Activated CD8-positive, alpha-beta memory T cell treated with anti-CD3 and anti-CD28 coated beads, Interleukin-2, amount 50 U/mL, for 4 hours (primary cell): ENCODE results near the gene GPHA2.

Experiments
- DNase-seq: peaks from one replicate; pipeline ENCODE4 v3.0.0-alpha.2; 2020

GPHA2 gene

GRCh38 chr11:64929625-64930024 lies 6.1 kb downstream of the GPHA2 start:
- no peak for DNase-seq

DNA sequence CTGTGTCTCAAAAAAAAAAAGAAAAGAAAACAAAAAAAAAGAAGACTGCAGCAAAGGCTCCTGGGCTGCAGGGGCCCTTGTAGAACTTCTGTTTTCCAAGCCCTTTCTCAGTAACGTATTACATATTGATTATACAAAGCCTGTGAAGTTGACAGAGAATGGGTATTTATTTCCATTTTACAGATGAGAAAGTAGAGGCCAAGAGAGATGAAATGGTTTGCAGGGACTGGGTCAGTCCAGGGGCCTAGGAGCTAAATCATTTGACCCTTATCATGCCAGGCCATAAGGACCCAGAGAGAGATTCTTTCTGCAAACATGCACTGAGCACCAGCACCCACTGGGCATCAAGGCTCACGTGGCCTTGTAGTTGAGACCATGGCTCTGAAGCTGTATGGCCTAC lies 6.7 kb downstream of the GPHA2 start:
- no peak for DNase-seq

DNA sequence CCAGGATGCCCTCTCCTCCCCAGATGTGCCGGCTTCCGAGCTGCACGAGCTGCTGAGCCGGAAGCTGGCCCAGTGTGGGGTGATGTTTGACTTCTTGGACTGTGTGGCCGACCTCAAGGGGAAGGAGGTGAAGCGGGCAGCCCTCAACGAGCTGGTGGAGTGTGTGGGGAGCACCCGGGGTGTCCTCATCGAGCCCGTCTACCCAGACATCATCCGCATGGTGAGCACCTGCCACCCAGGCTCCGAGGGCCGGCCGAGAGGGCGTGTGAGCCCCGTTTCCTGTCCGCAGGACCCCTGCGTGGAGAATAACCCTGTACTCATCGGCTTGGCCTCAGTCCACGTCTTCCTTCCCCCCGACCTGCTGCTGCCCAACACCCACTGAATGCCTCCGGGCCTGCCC lies 9.0 kb downstream of the GPHA2 start:
- no peak for DNase-seq

DNA sequence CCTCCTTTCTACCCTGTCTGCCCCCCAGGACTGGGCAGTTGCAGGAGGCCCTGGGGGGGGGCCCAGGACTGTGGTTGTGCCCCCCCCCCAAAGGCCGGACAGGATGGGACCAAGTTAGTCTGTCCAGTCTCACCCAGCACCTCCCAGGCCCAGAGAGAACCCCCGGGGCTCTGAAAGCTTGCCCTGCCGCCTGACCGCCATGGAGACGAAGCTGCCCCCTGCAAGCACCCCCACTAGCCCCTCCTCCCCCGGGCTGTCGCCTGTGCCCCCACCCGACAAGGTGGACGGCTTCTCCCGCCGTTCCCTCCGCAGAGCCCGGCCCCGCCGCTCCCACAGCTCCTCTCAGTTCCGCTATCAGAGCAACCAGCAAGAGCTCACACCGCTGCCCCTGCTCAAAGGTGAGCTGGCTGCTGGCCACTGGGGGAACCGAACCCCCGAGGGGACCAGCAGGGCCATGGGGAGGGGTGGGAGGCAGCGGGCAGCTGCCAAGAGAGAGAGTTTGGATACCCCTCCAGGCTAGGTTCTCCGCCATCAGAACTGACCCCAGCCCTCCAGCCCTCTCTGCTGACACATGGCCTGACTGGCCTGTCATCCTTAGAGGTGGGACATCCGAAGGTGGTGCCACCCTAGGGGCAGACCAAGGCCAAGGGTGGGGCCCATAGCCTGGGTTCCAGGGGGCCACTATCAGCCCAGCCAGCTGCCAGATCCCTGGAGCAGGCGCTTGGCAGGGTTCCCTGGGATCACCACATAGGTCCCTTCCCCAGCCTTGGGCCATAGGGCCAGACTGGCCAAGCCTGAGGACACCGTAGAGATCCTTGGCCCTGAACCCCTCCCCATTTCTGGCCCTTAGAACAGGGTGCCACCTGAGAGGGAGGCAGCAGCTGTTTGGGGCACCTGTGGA lies 9.9 kb downstream of the GPHA2 start:
- DNase-seq, result no peak

GRCh38 chr11:64924910-64925284 lies 10.8 kb downstream of the GPHA2 start:
- no peak for DNase-seq

DNA sequence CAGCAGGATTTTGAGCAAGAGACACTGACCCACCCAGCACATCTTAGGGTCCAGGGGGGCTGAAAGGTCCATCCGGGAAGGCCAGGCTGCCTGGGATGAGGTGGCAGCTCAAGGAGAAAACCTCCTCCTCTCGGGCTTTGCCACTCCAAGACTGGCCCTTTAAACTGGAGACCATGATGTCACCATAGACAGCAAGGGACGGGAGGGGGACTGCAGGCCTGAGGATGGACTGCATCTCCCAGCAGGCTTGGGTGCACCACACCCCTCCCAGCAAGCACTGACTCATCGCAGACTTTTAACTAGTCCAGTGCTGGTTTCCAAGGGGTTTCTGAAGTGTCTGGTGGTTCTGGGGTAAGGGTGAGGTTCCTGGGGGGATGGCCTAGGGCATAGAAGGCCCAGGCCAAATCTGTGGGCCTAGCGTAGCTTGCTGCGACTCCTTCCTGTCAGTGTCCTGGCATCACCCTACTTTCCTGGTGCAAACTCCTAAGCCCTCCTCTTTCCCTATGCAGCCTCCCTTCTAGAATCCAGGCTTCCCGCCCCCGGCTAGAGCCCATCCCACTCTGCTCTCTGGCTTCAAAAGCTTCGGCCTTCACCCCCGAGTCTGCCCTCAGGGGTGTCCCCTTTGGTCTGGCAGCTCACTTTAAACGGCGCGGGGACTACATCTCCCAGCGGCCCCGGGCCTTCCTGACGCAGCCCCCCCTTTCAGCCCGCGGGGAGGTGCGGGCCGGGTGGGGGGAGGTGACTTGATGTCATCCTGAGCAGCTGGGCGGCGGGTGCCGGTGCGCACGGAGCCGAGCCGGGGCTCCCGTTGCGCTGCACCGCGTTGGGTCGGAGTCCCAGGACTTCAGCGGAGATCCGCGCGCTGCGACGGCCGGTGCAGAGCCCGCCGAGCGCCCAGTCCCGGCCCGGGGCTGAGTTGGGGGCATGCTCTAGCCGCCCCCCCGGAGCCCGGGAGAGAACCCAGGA lies 11.5 kb downstream of the GPHA2 start, which contains the start of gene PPP2R5B:
PPP2R5B (plus strand) TSS at position 746 of the 966 bp plus-strand sequence. CDS start 1,046 bp downstream, outside the sequence.
- DNase-seq, result peak; percentile 92

DNA sequence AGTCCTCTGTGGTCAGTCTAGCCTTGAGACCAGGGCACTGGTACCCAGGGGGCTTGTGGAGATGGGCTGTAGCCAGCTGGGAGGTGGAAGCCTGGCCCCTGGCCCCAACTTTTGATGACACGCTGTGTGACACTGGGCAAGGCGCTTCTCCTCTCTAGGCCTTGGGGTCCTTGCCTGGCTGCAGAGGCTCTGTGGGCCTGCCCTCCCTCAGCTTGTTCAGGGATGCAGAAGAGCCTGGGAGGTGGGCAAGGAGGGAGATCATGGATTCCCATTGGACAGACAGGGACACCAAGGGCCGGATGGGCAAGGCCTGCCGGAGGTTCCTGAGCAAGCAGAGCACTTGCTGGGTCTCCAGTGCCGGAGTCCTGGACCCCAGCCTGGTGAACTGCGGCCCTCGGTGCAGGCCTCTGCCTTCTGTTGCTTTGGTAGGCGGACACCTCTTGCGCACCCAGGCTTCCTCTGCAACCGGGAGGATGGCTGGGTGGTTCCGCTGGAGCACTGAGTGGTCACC lies 12.5 kb downstream of the GPHA2 start:
- DNase-seq, result no peak

DNA sequence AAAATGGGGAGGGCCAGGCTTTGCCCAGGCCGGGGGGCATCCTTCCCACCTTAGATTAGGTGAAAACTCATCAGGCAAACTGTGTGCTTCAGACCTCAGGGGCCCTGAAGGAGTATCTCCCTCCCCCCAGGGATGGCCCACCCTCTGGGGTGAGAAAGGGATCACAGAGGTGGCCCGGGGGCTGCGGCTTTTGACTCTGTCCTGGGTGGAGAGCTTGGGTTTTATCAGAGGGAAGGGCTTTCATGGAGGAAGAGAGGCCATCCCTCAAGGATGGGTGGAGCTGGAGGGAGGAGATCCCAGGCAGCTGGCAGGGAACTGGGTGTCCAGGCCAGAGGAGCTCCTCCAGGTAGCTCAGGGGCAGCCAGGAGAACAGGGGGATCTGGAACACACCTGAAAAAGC lies 14.3 kb downstream of the GPHA2 start:
- no peak for DNase-seq

GRCh38 chr11:64920124-64920523 lies 15.6 kb downstream of the GPHA2 start:
- no peak for DNase-seq

DNA sequence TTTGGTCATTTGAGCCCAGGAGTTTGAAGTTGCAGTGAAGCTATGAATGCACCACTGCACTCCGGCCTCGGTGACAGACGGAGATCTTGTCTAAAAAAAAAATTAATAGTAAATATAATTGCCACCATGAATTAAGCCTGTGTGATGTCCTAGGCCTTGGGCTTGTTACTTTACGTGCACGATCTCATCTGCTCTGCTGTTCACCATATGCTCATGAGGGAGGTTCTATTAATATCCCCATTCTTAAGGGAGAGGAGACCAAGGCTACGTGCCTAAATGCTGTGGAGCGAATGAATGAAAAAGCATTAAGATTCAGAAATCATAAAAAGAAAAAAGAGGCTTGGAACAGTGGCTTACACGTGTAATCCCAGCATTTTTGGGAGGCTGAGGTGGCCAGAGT lies 16.1 kb downstream of the GPHA2 start:
- DNase-seq, result no peak

DNA sequence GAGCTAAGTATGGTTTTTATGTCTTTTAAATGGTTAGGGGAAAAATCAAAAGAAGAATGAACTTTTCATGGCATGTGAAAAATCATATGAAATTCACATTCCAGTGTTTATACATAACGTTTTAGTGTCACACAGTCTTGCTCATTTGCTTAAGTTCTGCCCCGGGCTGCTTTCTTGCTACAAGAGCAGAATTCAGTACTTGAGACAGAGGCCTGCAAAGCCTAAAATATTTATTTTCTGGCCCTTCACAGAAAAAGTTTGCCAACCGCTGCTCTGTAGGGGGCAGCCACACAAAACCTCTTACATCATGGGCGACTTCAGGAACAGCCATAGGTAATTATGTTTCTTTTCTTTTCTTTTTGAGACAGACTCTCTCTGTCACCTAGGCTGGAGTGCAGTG lies 17.7 kb downstream of the GPHA2 start:
- no peak for DNase-seq

DNA sequence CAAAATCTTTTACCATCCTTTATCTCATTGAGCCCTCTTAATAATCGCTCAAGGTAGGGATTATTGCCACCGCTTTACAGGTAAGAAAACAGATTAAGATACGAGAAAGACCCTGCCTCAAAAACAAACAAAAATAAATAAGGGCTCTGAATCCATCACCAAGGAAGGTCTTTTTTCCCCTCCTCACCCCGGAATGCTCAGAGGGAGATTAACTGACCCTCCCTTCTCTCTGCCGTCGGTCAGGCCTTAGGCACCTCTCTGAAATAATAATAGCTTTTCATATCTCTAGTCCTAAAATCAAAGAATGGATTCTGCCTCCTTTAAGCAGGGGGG lies 18.1 kb downstream of the GPHA2 start:
- DNase-seq, result no peak

DNA sequence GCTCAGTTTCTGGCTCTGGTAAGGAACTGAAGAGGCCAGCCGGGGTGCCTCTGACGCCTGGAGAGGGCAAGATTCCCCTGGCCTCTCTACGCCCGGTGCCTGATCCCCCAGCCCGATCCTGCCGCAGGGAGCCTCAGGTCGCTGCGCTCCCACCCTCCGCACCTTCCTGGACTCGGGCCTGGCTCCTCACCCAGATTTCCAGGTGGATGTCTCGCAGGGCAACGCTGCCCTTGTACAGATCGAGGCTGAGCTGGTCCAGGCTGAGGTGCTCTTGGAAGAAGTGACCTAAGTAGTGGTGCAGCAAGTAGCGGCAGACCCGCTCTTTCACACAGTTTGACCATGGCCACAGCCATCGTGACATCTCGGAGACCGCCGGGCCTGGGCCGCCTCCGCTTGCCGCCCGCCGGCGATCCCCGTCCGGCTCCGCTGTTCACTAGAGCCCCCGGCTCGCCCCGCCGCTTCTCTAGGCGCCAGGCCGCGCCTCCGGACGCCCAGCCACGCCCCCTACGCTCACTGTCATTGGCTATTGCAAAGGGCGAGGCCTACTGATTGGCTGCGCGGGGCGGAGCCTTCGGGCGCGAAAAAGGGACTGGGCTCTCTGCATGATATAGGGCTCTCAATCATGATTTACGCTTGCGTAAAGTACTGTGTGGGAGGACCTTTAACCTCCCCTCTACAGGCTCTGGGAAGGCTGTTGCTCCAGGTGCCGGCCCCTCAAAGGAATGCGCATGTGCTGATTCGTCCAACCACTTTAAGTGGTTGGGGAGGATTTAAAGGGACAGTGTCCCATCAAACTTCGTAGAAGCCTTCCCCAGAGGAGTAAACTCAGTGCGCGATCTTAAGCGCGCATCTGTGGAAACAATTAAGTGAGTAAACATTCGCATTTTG lies 18.7 kb downstream of the GPHA2 start, which contains the start of gene ATG2A:
ATG2A (minus strand) TSS at position 435 of the 888 bp plus-strand sequence; CDS start at position 361, 74 bp downstream.
- peak; percentile 99 for DNase-seq

GRCh38 chr11:64916040-64916774 lies 19.5 kb downstream of the GPHA2 start:
- no peak for DNase-seq

GRCh38 chr11:64915376-64915887 lies 20.3 kb downstream of the GPHA2 start:
- no peak for DNase-seq

DNA sequence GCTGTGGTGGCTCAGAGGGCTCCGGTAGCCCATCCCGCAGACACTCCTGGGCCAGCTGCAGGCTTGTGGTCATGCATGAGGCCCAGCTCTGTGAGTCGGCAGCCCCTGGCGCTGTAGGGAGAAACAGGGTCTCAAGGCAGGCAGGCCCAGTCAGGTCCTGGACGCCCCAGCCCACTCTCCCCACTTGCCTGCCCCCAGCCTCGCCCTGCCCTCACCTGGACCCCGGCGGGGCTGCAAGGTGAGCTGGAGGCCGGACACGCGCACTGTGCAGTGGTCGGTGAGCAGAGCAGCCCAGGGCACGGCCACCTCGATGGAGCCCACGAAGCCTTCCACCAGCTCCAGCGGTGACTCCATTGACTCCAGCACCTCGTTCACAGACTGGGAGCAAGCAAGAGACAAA lies 21.6 kb downstream of the GPHA2 start:
- no peak for DNase-seq

- DNase-seq, result no peak
These were observed 22.4 kb downstream of the GPHA2 start for GRCh38 chr11:64913171-64913727.

DNA sequence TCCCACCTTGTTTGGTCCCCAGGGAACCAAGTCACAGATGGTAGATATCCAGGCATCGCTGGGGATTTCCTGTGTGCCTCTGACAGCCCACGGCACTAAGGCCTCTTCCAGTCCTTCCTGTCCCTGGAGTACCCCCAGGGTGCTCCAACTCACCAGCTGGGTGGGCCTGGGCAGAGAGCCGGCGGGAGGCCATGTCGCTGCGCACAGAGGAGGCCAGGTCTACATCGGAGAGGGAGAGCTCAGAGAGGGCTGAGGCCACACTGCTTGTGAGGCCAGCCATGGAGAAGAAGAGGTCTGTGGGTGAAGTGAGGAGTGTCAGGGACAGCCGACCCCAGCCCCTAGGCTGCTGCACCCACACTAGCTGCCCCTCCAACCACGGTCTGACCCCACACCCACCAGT lies 24.0 kb downstream of the GPHA2 start:
- no peak for DNase-seq

DNA sequence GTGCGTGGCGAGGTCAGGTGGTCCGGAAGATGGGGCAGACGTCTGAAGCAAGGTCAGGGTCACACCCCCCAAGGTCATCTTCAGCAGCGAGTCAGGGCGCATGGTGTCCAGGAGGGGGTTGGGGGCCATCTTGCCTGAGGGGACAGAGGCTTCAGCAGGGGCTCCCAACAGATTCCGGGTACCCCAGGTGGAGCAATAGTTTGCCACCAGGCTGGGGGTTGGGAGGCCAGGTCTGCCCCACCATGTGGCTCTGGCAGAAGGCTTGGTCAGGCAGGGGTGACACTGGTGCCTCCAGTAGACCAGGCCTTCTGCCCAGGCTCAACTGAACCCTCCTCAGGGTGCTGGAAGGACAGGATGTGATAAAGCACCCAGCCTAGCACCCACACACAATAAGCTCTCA lies 24.6 kb downstream of the GPHA2 start:
- no peak for DNase-seq

DNA sequence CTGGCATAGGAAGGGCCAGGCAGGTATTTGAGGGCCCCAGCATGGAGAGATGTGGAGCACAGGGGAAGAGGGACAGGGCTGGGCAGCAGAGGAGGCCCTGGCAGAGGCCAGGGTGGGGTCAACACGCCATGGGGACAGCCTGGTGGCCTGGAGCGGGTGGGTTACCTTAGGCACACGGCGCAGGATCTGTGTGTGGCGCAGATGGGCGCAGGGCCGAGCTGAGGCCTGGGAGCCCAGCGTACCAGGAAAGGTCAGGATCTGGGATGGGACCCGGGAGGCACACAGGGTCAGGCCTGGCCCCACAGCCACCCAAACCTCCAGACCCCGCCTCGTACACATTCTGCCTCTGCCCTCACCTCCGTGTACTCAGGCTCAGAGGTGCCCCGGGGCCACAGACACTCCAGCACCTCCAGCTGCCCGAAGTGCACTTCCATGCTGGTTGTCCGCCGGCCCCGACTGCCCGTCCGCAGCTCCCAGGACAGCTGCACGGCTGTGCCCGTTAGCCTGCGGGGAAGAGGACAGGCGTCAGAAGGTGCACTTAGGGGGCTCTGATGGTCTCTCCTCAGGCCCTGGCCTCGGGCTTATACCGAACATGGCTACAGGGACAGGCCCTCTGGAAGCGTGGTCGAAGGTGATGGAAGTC lies 25.1 kb downstream of the GPHA2 start:
- DNase-seq, result no peak
